Fibroblast of mammary gland (primary cell): ENCODE results near the gene ZNF600.
"Not testable (repeated sequence)": the region's sequence is repeated elsewhere in the genome, so short reads cannot be mapped to it uniquely, and the experiment has no call there.

Experiments
- DNase-seq: peaks from one replicate; pipeline ENCODE4 v3.0.0-alpha.2; 2010; ENCODE audit warnings: low read depth
- H3K4me3 ChIP-seq: 2 replicates; pipeline ENCODE4 v1.5.1; 2011; ENCODE audit warnings: low read depth, mild to moderate bottlenecking, low read length, moderate library complexity; ENCODE audit not compliant: control insufficient read depth
- CTCF ChIP-seq: conservative IDR thresholded peaks from 2 replicates; pipeline ENCODE4 v1.5.1; 2011; ENCODE audit warnings: low read depth, low read length, inconsistent platforms; ENCODE audit not compliant: control insufficient read depth, insufficient read depth

Gene ZNF600

GRCh38 chr19:52716522-52716921 is 70.1 kb downstream of the ZNF600 start:
- DNase-seq, result no peak
- no peak for TF ChIP-seq CTCF
- no peak overlapping the region for H3K4me3 ChIP-seq

- DNase-seq, result peak; percentile 2
- H3K4me3 ChIP-seq, result not testable (repeated sequence)
Measured at GRCh38 chr19:52715902-52716301, 70.7 kb downstream of the ZNF600 start.

GRCh38 chr19:52715330-52715729 is 71.3 kb downstream of the ZNF600 start:
- DNase-seq, H3K4me3 ChIP-seq: not testable (repeated sequence)
